SK-N-SH (cell line): Measurements from ENCODE around the gene PARD3B.

Source experiments
- CTCF ChIP-seq: fragments of 200-600 bp; sonication (generic); IDR thresholded peaks from 2 replicates; pipeline ENCODE4 v1.6.1; 2017; ENCODE audit warnings: antibody characterized with exemption, mild to moderate bottlenecking, moderate library complexity
- EZH2phosphoT487 ChIP-seq: fragments of 200-600 bp; sonication (generic); IDR thresholded peaks from 2 replicates; pipeline ENCODE4 v1.6.1; 2017; ENCODE audit warnings: low read depth, mixed run types, mild to moderate bottlenecking, antibody characterized with exemption, moderate library complexity, borderline replicate concordance
- JUND ChIP-seq: IDR thresholded peaks from 2 replicates; pipeline ENCODE4 v1.4.0; 2012
- MXI1 ChIP-seq: IDR thresholded peaks from 2 replicates; pipeline ENCODE4 v1.6.1; 2012; ENCODE audit warnings: mild to moderate bottlenecking, low read depth, low read length, improper control_type of control experiment
- NRF1 ChIP-seq: IDR thresholded peaks from 2 replicates; pipeline ENCODE4 v1.6.1; 2012; ENCODE audit warnings: low read depth, mild to moderate bottlenecking, low read length
- POLR2AphosphoS5 ChIP-seq: IDR thresholded peaks from 2 replicates; pipeline ENCODE4 v1.6.1; 2012; ENCODE audit warnings: low read depth, low read length
- REST ChIP-seq: IDR thresholded peaks from 2 replicates; pipeline ENCODE4 v1.6.1; 2012; ENCODE audit warnings: mild to moderate bottlenecking, low read depth, low read length, moderate library complexity
- SMC3 ChIP-seq: IDR thresholded peaks from 2 replicates; pipeline ENCODE4 v1.6.1; 2012; ENCODE audit warnings: low read depth, low read length, improper control_type of control experiment

GRCh38 chr2:204948822-204949221 is 403.5 kb downstream of the PARD3B start:
- TF ChIP-seq CTCF (no peak), POLR2AphosphoS5 (no peak), NRF1 (no peak), MXI1 (no peak), REST (no peak), EZH2phosphoT487 (no peak), JUND (no peak), SMC3 (no peak)
